AG09319 (cell line): ENCODE measurements around the gene ZNF362.
"Not testable (repeated sequence)": the region's sequence is repeated elsewhere in the genome, so short reads cannot be mapped to it uniquely, and the experiment has no call there.

Source experiments
- DNase-seq: peaks from one replicate; pipeline ENCODE4 v3.0.0-alpha.2; 2010; ENCODE audit warnings: low read depth; ENCODE audit errors: extremely low read depth
- TF ChIP-seq, protein P1 (sequence below): IDR thresholded peaks from 2 replicates; pipeline ENCODE4 v1.5.1; 2011; ENCODE audit warnings: low read depth, mild to moderate bottlenecking, inconsistent platforms, low read length, moderate library complexity

ZNF362 gene

DNA sequence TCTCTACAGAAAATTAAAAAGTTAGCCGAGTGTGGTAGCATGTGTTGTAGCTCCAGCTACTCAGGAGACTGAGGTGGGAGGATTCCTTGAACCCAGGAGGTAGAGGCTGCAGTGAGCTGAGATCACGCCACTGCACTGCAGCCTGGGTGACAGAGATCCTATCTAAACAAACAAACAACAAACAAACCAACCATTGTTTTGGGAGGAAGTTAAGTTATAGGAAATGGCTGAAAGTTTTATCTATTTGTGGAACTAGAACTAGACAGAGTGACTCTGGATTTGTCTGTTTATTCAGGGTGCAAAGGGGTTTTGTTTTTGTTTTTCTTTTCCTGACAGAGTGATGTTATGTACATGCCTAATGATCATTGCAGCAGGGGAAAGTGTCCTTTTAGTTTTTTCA, 31.0 kb downstream of the ZNF362 start:
- DNase-seq, result no peak
- TF ChIP-seq, protein P1, sequence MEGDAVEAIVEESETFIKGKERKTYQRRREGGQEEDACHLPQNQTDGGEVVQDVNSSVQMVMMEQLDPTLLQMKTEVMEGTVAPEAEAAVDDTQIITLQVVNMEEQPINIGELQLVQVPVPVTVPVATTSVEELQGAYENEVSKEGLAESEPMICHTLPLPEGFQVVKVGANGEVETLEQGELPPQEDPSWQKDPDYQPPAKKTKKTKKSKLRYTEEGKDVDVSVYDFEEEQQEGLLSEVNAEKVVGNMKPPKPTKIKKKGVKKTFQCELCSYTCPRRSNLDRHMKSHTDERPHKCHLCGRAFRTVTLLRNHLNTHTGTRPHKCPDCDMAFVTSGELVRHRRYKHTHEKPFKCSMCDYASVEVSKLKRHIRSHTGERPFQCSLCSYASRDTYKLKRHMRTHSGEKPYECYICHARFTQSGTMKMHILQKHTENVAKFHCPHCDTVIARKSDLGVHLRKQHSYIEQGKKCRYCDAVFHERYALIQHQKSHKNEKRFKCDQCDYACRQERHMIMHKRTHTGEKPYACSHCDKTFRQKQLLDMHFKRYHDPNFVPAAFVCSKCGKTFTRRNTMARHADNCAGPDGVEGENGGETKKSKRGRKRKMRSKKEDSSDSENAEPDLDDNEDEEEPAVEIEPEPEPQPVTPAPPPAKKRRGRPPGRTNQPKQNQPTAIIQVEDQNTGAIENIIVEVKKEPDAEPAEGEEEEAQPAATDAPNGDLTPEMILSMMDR, result no peak

DNA sequence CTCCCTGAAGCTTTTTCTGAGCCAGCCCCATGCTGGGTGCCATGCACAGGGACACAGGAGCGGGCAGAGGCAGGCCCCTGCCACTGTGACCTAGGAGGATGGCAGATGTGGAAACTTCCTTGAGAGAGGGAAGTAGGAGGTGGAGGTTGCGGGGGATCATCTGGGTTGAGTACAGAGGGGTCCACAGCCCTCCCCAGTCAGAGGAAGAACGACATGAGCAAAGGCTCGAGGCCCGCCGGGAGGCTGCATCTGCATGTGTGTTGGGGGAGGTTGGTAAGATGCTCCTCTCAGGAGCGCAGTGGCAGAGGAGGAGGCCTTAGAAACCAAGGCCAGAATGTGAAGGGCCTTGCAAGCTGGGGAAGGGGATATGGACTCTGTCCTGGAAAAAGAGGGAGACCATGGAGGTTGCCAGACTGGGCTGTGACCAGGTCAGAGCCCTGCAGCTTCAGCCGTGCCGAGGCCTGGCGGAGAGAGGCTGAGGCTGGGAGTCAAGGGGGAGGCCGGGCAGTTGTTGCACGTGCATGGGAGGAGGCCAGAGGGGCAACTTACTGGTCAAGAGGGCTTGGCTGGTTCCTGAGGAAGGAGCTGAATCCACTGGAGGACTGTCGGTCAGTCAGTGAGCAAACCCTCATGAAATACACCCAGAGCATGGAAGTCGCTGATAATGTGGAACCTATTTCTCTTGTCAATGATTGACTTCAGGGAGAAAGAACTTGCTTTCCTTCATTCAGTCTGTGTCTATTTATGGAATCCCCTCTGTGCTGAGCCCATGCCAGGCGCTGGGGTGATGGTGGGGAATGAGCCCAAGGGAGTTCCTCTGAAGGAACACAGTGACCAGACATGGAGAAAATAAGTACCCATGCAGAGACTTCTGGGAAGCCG, 32.9 kb downstream of the ZNF362 start:
- DNase-seq, result no peak
- TF ChIP-seq, protein P1, result no peak

GRCh38 chr1:33289858-33290154, 33.5 kb downstream of the ZNF362 start:
- DNase-seq, result no peak
- TF ChIP-seq, protein P1, result no peak

GRCh38 chr1:33290615-33291014, 34.3 kb downstream of the ZNF362 start:
- not testable (repeated sequence) for DNase-seq

DNA sequence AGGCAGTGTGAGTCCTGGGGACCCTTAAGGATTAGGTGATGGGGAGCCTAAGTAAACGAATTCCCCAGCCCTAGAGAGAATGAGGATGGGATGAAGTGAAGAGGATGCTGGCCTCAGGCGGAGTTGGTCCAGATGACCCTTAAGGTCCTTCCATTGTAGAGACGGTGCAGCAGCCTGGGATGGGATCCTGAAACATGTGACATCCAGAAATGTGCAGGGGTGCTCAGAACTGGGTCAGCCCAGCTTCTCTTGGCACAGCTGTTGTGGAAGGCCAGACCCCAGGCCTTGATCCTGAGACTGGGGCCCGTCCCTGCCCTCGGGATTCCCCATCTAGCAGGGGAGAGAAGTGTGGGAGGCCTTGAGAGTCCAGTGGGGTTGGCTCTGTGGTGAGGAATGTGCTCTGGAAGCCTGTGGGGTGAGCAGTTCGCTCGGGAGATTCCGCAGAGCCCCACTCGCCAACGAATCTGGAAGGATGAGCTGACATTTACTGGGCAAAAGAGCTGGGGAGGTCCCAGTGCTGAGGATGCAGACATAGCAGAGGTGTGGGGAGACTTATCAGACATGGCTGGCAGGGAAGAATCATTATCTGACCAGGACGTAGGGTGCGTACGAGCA, 36.5 kb downstream of the ZNF362 start:
- no peak for DNase-seq
- TF ChIP-seq, protein P1, result no peak

- TF ChIP-seq, protein P1, result no peak
- DNase-seq, result no peak
These were observed 38.0 kb downstream of the ZNF362 start for GRCh38 chr1:33294071-33295010.

- TF ChIP-seq, protein P1, result no peak
- no peak for DNase-seq
These were observed 38.7 kb downstream of the ZNF362 start for GRCh38 chr1:33295023-33295422.
